HCT116 (cell line): Measurements from ENCODE around the gene SPRN.
"Not testable (repeated sequence)": the region's sequence is repeated elsewhere in the genome, so short reads cannot be mapped to it uniquely, and the experiment has no call there.

Experiments
- CTCF ChIP-seq, 3 experiments: fragments of 200-600 bp in 1 of 3; sonication (generic) in 1 of 3; IDR thresholded peaks in 2 of 3; conservative IDR thresholded peaks in 1 of 3; 2 replicates each; pipeline ENCODE4 v1.5.1; 2012 to 2017; ENCODE audit warnings: low read depth in 2 of 3, low read length in 2 of 3, antibody characterized with exemption in 1 of 3, borderline replicate concordance in 1 of 3, control low read depth in 1 of 3, mild to moderate bottlenecking in 1 of 3, mixed read lengths in 1 of 3, mixed run types in 1 of 3, moderate library complexity in 1 of 3; ENCODE audit not compliant: insufficient read depth in 1 of 3
- EZH2 ChIP-seq: fragments of 200-600 bp; sonication (generic); IDR thresholded peaks from 2 replicates; pipeline ENCODE4 v1.6.1; 2017; ENCODE audit warnings: antibody characterized with exemption, mixed run types
- EZH2phosphoT487 ChIP-seq: fragments of 200-600 bp; IDR thresholded peaks from 2 replicates; pipeline ENCODE4 v1.6.1; 2018; ENCODE audit warnings: antibody characterized with exemption, borderline replicate concordance
- POLR2AphosphoS5 ChIP-seq: IDR thresholded peaks from 2 replicates; pipeline ENCODE4 v1.6.1; 2011; ENCODE audit warnings: mild to moderate bottlenecking, low read depth, low read length, moderate library complexity
- RAD21 ChIP-seq: IDR thresholded peaks from 2 replicates; pipeline ENCODE4 v1.6.1; 2012; ENCODE audit warnings: low read depth, mild to moderate bottlenecking
- REST ChIP-seq: IDR thresholded peaks from 2 replicates; pipeline ENCODE4 v1.6.1; 2012; ENCODE audit warnings: low read depth
- SP1 ChIP-seq: IDR thresholded peaks from 2 replicates; pipeline ENCODE4 v1.6.1; 2012; ENCODE audit warnings: low read depth
- SRF ChIP-seq: IDR thresholded peaks from 2 replicates; pipeline ENCODE4 v1.6.1; 2012; ENCODE audit warnings: low read depth
- TCF7L2 ChIP-seq: IDR thresholded peaks from 2 replicates; pipeline ENCODE4 v1.7.0; 2011; ENCODE audit warnings: borderline replicate concordance, inconsistent platforms; ENCODE audit not compliant: insufficient read depth, insufficient read length; ENCODE audit errors: extremely low read depth
- TF ChIP-seq, protein P1 (sequence below): IDR thresholded peaks from 2 replicates; pipeline ENCODE4 v1.6.1; 2012

GRCh38 chr10:133441356-133441755 is 16.9 kb upstream of the SPRN start:
- TF ChIP-seq RAD21; SP1; REST; EZH2; CTCF (IDR thresholded peaks at IDR 0.05 in 2 of 3, conservative IDR thresholded peaks at IDR 0.05 in 1 of 3; ENCODE audit: borderline replicate concordance in 1 of 3, insufficient read depth in 1 of 3, low read depth in 2 of 3, low read length in 2 of 3); TCF7L2; POLR2AphosphoS5; SRF; EZH2phosphoT487: not testable (repeated sequence)
- TF ChIP-seq, protein P1, sequence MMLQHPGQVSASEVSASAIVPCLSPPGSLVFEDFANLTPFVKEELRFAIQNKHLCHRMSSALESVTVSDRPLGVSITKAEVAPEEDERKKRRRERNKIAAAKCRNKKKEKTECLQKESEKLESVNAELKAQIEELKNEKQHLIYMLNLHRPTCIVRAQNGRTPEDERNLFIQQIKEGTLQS = not testable (repeated sequence)
